Breast epithelium (tissue), 4 donors: ENCODE measurements around the gene HAUS5. TPM values are rescaled to one million over a fixed set of nuclear protein-coding genes. Genes with fewer than 3 reads are reported as not detected.
"Not testable (repeated sequence)": the region's sequence is repeated elsewhere in the genome, so short reads cannot be mapped to it uniquely, and the experiment has no call there.

ENCODE experiments used
- DNase-seq, 2 donors: peaks; one replicate each; pipeline ENCODE4 v3.0.0-alpha.2; 2019; ENCODE audit warnings: low spot score in 2 of 2
- H3K27ac ChIP-seq, 2 donors: fragments of 200-600 bp; sonication (generic) in 1 of 2; one replicate each; pipeline ENCODE4 v1.5.1; 2016 to 2019; ENCODE audit warnings: mild to moderate bottlenecking in 1 of 2
- H3K27me3 ChIP-seq, 2 donors: fragments of 200-600 bp; sonication (generic) in 1 of 2; one replicate each; pipeline versions ENCODE4 v1.5.1 to v1.6.0; 2017 to 2019; ENCODE audit warnings: control low read depth in 1 of 2, mild to moderate bottlenecking in 1 of 2
- H3K36me3 ChIP-seq: fragments of 200-600 bp; one replicate; pipeline ENCODE4 v1.5.1; 2019
- H3K4me1 ChIP-seq, 2 donors: fragments of 200-600 bp; sonication (generic); one replicate each; pipeline ENCODE4 v1.5.1; 2016 to 2019; ENCODE audit warnings: control low read depth in 1 of 2
- H3K4me3 ChIP-seq, 3 donors: fragments of 200-600 bp; sonication (generic); 1 replicate in 2 of 3; 2 replicates in 1 of 3; pipeline ENCODE4 v1.5.1; 2016 to 2019; ENCODE audit warnings: mild to moderate bottlenecking in 3 of 3, moderate library complexity in 2 of 3
- H3K9me3 ChIP-seq, 2 donors: fragments of 200-600 bp; sonication (generic) in 1 of 2; one replicate each; pipeline ENCODE4 v1.5.1; 2016 to 2019; ENCODE audit warnings: control low read depth in 1 of 2
- CTCF ChIP-seq, 3 donors: fragments of 450-650 bp; IDR thresholded peaks; one replicate each; pipeline ENCODE4 v1.5.1; 2016 to 2017; ENCODE audit warnings: antibody characterized with exemption in 3 of 3, mild to moderate bottlenecking in 3 of 3, moderate library complexity in 3 of 3
- POLR2A ChIP-seq: fragments of 450-650 bp; IDR thresholded peaks from one replicate; pipeline ENCODE4 v1.6.1; 2016; ENCODE audit warnings: antibody characterized with exemption, mild to moderate bottlenecking, moderate library complexity
- POLR2AphosphoS5 ChIP-seq, 3 donors: sonication (generic); formaldehyde crosslinking; IDR thresholded peaks; one replicate each; pipeline ENCODE4 v1.6.1; 2017; ENCODE audit warnings: antibody characterized with exemption in 3 of 3
- intact Hi-C: fragments of 100-400 bp; cut with DNase I; formaldehyde crosslinking; loops from one replicate; pipeline ENCODE4 v1.15.1; 2023; ENCODE audit warnings: low total_unique reads
- total RNA-seq, 3 donors: library from RNA; depleted of rRNA; stranded (reverse); fragments of >200 nt; gene quantifications; one replicate each; pipeline ENCODE4 v1.1.0, GENCODE V29; 2016

HAUS5 gene
- total RNA-seq, 3 donors from 2014 or later, result 5.9 to 13.0 (median 9.5) TPM

- no peak for DNase-seq
- TF ChIP-seq POLR2AphosphoS5 (IDR thresholded peaks at IDR 0.05) (no peak), POLR2A (no peak), CTCF (IDR thresholded peaks at IDR 0.05) (no peak)
- intact Hi-C loops, result no loop called here
- peaks cover 0 to 10% of the 10 kb centered on the region in 2 donors for H3K4me1 ChIP-seq
- H3K27ac ChIP-seq, result no peak overlapping the region
- H3K36me3 ChIP-seq, result peaks cover 5% of the 10 kb centered on the region
- no peaks in the 10 kb centered on the region for H3K27me3 ChIP-seq
- no peak overlapping the region for H3K4me3 ChIP-seq
- no peaks in the 10 kb centered on the region for H3K9me3 ChIP-seq
Measured at GRCh38 chr19:35650581-35650980, 38.0 kb downstream of the HAUS5 start.

- intact Hi-C loops, H3K4me1 ChIP-seq, H3K4me3 ChIP-seq, H3K27me3 ChIP-seq, DNase-seq, H3K27ac ChIP-seq, H3K9me3 ChIP-seq, H3K36me3 ChIP-seq: not testable (repeated sequence)
Measured at GRCh38 chr19:35654828-35655227, 42.3 kb downstream of the HAUS5 start.

GRCh38 chr19:35655600-35655999 lies 43.1 kb downstream of the HAUS5 start:
- intact Hi-C loops, result no loop called here
- Histone ChIP-seq H3K4me3 (no peak overlapping the region), H3K36me3 (peaks cover 5% of the 10 kb centered on the region), H3K4me1 (no peaks in the 10 kb centered on the region), H3K27me3 (no peaks in the 10 kb centered on the region), H3K9me3 (no peaks in the 10 kb centered on the region), H3K27ac (no peak overlapping the region)
- DNase-seq, result no peak
- TF ChIP-seq POLR2A (no peak), CTCF (IDR thresholded peaks at IDR 0.05) (no peak), POLR2AphosphoS5 (IDR thresholded peaks at IDR 0.05) (no peak)

- no peak for TF ChIP-seq POLR2A
- TF ChIP-seq CTCF (IDR thresholded peaks at IDR 0.05), result no peak
- no peak for TF ChIP-seq POLR2AphosphoS5 (IDR thresholded peaks at IDR 0.05)
- DNase-seq, result no peak
- Histone ChIP-seq H3K27ac (no peak overlapping the region), H3K4me1 (no peaks in the 10 kb centered on the region), H3K27me3 (no peaks in the 10 kb centered on the region), H3K36me3 (peaks cover 5% of the 10 kb centered on the region), H3K4me3 (no peak overlapping the region), H3K9me3 (no peaks in the 10 kb centered on the region)
- intact Hi-C loops, result no loop called here
Measured at GRCh38 chr19:35656700-35657099, 44.2 kb downstream of the HAUS5 start.

- DNase-seq, result no peak
- intact Hi-C loops, result no loop called here
- Histone ChIP-seq H3K27me3 (no peaks in the 10 kb centered on the region), H3K4me1 (no peaks in the 10 kb centered on the region), H3K9me3 (no peaks in the 10 kb centered on the region), H3K27ac (no peak overlapping the region), H3K4me3 (no peak overlapping the region), H3K36me3 (peaks cover 5% of the 10 kb centered on the region)
- no peak for TF ChIP-seq POLR2AphosphoS5 (IDR thresholded peaks at IDR 0.05)
- TF ChIP-seq POLR2A, result no peak
- TF ChIP-seq CTCF (IDR thresholded peaks at IDR 0.05), result no peak
Measured at GRCh38 chr19:35657904-35658700, 45.6 kb downstream of the HAUS5 start.

- no peak overlapping the region for H3K27ac ChIP-seq
- no peak for DNase-seq
- no peaks in the 10 kb centered on the region for H3K36me3 ChIP-seq
- TF ChIP-seq POLR2A (no peak), POLR2AphosphoS5 (IDR thresholded peaks at IDR 0.05) (no peak), CTCF (IDR thresholded peaks at IDR 0.05) (no peak)
- H3K9me3 ChIP-seq, result no peaks in the 10 kb centered on the region
- intact Hi-C loops, result no loop called here
- H3K4me3 ChIP-seq, result no peak overlapping the region
- H3K27me3 ChIP-seq, result no peaks in the 10 kb centered on the region
- H3K4me1 ChIP-seq, result no peaks in the 10 kb centered on the region
Measured at GRCh38 chr19:35661995-35662340, 49.4 kb downstream of the HAUS5 start.
